ENCODE data around the gene CDHR2. TPM values are rescaled to one million over a fixed set of nuclear protein-coding genes. Genes with fewer than 3 reads are reported as not detected.

Gene CDHR2
- polyA plus RNA-seq, 1 donor: not detected

- no peak for DNase-seq (ENCODE audit: low read depth)
Observed at GRCh38 chr5:176640616-176641015, 91.5 kb downstream of the CDHR2 start.

- DNase-seq (ENCODE audit: low read depth): no peak
Observed at GRCh38 chr5:176642675-176643490, 93.7 kb downstream of the CDHR2 start.

DNA sequence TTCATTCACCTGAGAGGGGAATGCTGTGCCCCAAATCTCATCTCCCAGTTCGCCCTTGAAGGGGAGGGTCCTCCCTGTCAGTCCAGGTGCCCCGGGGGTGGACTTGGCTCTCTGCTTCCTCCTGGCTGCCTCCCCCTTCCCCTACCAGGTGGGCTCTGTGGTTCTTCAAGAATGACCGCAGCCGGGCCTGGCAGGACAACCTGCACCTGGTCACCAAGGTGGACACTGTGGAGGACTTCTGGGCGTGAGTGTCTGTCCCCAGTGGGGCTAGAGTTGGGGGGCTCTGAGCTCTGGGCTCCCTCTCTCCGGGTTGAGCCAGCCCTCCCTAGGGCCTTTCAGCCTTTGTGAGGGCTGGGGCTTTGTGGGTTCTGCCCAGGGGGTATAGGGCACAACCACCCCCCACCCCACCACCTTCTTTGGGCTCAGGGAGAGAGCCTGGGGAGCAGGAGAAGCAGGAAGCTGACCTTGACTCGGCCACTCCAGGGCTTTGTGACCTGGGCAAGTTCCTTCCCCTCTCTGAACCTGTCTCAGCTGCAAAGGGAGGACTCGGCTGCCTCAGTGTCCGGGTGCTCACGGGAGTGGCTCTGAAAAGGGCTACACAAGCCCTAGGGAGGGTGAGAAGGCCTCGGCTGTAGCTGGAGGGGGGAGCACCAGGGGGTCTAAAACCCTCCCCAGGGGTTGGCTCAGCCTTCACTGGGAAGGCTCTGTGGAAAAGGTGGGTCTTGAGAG, 94.5 kb downstream of the CDHR2 start:
- no peak for DNase-seq (ENCODE audit: low read depth)

- DNase-seq (ENCODE audit: low read depth): no peak
Observed at GRCh38 chr5:176644294-176644693, 95.2 kb downstream of the CDHR2 start.

DNA sequence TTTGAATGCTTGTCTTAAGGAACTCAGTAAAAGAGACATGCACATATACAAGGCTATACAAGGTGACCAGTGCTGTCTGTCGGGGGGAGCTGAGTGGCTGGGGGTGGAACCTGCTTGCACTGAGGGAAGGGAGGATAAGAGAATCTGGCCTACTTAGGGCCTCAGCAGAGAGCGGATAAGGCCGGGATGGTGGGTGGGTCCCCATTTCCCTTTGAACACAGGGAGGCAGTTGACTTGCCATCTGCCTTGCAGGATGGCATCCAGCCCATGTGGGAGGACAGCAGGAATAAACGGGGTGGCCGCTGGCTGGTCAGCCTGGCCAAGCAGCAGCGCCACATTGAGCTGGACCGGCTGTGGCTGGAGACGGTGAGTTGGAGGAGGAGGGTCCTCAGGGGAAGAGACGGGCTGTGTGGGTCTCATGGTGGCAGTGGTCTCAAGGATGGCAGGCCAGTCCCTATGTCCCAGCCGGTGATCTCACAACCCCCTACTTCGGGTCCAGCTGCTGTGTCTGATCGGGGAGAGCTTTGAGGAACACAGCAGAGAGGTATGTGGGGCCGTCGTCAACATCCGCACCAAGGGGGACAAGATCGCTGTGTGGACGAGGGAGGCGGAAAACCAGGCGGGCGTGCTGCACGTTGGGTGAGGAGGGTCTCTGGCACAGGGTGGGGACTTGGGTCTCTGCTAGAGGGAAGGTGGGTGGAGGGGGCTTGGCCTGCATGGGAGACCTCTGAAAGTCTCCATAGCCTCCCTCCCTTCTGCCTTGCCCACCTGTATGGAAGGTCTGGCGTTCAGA, 95.9 kb downstream of the CDHR2 start:
- no peak for DNase-seq (ENCODE audit: low read depth)

Other genes with a start within 250 kb of the CDHR2 start
- gene KIAA1191, start 187.6 kb upstream of the CDHR2 start, polyA plus RNA-seq (ENCODE audit: insufficient read length): 60.7 TPM
- 12.2 TPM for gene ARL10, start 183.9 kb upstream of the CDHR2 start, polyA plus RNA-seq (ENCODE audit: insufficient read length)
- gene NOP16, start 160.7 kb upstream of the CDHR2 start, polyA plus RNA-seq (ENCODE audit: insufficient read length): 30.4 TPM
- gene HIGD2A, start 160.6 kb upstream of the CDHR2 start, polyA plus RNA-seq (ENCODE audit: insufficient read length): 205 TPM
- gene CLTB, start 132.8 kb upstream of the CDHR2 start, polyA plus RNA-seq (ENCODE audit: insufficient read length): 56.3 TPM
- gene FAF2, start 101.0 kb upstream of the CDHR2 start, polyA plus RNA-seq (ENCODE audit: insufficient read length): 22.6 TPM
- 32.6 TPM for gene RNF44, start 11.9 kb upstream of the CDHR2 start, polyA plus RNA-seq (ENCODE audit: insufficient read length)
- 0.49 TPM for gene GPRIN1, start 60.8 kb downstream of the CDHR2 start, polyA plus RNA-seq (ENCODE audit: insufficient read length)
- not detected for gene SNCB, start 81.2 kb downstream of the CDHR2 start, polyA plus RNA-seq (ENCODE audit: insufficient read length)
- not detected for gene EIF4E1B, start 81.3 kb downstream of the CDHR2 start, polyA plus RNA-seq (ENCODE audit: insufficient read length)
- gene TSPAN17, start 98.1 kb downstream of the CDHR2 start, polyA plus RNA-seq (ENCODE audit: insufficient read length): 28.7 TPM